SH-SY5Y (cell line): ENCODE measurements around the gene MRPL10.

Experiments used
- GATA2 ChIP-seq: IDR thresholded peaks from 2 replicates; pipeline ENCODE4 v1.6.1; 2011; ENCODE audit warnings: mild to moderate bottlenecking, low read depth, low read length
- GATA3 ChIP-seq: IDR thresholded peaks from 2 replicates; pipeline ENCODE4 v1.6.1; 2011; ENCODE audit warnings: low read depth, mild to moderate bottlenecking, low read length, moderate library complexity

Gene MRPL10

GRCh38 chr17:47869114-47869513 is 37.8 kb upstream of the MRPL10 start:
- TF ChIP-seq GATA2 = no peak
- no peak for TF ChIP-seq GATA3

GRCh38 chr17:47867813-47868533 is 36.6 kb upstream of the MRPL10 start:
- TF ChIP-seq GATA2 (no peak), GATA3 (no peak)

GRCh38 chr17:47866941-47867340 is 35.6 kb upstream of the MRPL10 start:
- TF ChIP-seq GATA3 = no peak
- no peak for TF ChIP-seq GATA2

GRCh38 chr17:47864791-47865216 is 33.5 kb upstream of the MRPL10 start:
- no peak for TF ChIP-seq GATA3
- TF ChIP-seq GATA2 = no peak

- TF ChIP-seq GATA2 = no peak
- TF ChIP-seq GATA3 = no peak
Observed at GRCh38 chr17:47862621-47863440, 31.5 kb upstream of the MRPL10 start.

GRCh38 chr17:47860386-47860785 is 29.0 kb upstream of the MRPL10 start:
- TF ChIP-seq GATA3 = no peak
- no peak for TF ChIP-seq GATA2

GRCh38 chr17:47857551-47858455 is 26.5 kb upstream of the MRPL10 start:
- TF ChIP-seq GATA2 (no peak), GATA3 (no peak)

GRCh38 chr17:47856830-47857229 is 25.5 kb upstream of the MRPL10 start:
- TF ChIP-seq GATA3 = no peak
- TF ChIP-seq GATA2 = no peak

- no peak for TF ChIP-seq GATA3
Observed at GRCh38 chr17:47855737-47856136, 24.4 kb upstream of the MRPL10 start.

- no peak for TF ChIP-seq GATA3
Observed at GRCh38 chr17:47853616-47854015, 22.3 kb upstream of the MRPL10 start.

GRCh38 chr17:47852113-47852949 is 21.0 kb upstream of the MRPL10 start:
- TF ChIP-seq GATA3 (no peak), GATA2 (no peak)

GRCh38 chr17:47851764-47852112 is 20.4 kb upstream of the MRPL10 start:
- TF ChIP-seq GATA2 (no peak), GATA3 (no peak)
